ENCODE data around the gene FAM98C. TPM values are rescaled to one million over a fixed set of nuclear protein-coding genes. Genes with fewer than 3 reads are reported as not detected.

The FAM98C gene
- total RNA-seq, 1 donor from 2014 or later = 4.7 TPM

- no peaks in the 10 kb centered on the region for H3K9me3 ChIP-seq (ENCODE audit: control insufficient read depth in 3 of 3, low read length in 3 of 3)
- H3K27me3 ChIP-seq (ENCODE audit: control insufficient read depth in 3 of 3, insufficient read depth in 3 of 3, low read length in 3 of 3) = peaks cover 0 to 6% (median 4%) of the 10 kb centered on the region in 3 donors
- H3K27ac ChIP-seq (ENCODE audit: low read depth, low read length) = peak overlapping the region; percentile 95
- H3K4me3 ChIP-seq (ENCODE audit: low read length in 3 of 3) = peak overlapping the region; percentile 15 to 93 (median 91)
- peak overlapping the region; percentile 21 to 99 (median 98) for H3K9ac ChIP-seq (ENCODE audit: low read depth in 1 of 3, low read length in 3 of 3)
- peaks cover 20 to 30% (median 25%) of the 10 kb centered on the region in 3 donors for H3K4me1 ChIP-seq (ENCODE audit: control insufficient read depth in 3 of 3, insufficient read depth in 3 of 3, low read length in 3 of 3)
- peaks cover 33 to 48% (median 39%) of the 10 kb centered on the region in 3 donors for H3K36me3 ChIP-seq (ENCODE audit: control insufficient read depth in 3 of 3, insufficient read depth in 3 of 3, low read length in 3 of 3)
Observed at GRCh38 chr19:38376576-38376975, 26.3 kb upstream of the FAM98C start.

DNA sequence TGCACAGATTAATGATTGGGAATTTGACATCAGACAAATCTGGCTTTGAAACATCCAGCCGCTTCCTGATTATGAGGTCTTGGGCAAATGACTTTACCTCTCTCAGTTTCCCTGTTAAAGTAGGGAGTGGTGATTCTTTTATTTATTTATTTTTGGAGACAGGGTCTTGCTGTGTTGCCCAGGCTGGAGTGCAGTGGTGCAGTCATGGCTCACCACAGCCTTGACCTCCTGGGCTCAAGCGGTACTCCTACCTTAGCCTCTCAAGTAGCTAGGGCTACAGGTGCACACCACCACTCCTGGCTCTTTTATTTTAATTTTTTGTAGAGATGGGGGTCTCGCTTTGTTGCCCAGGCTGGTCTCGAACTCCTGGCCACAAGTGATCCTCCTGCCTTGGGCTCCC is 25.8 kb upstream of the FAM98C start:
- peak overlapping the region in 1 of 3 donors; percentile 91 for H3K4me3 ChIP-seq (ENCODE audit: low read length in 3 of 3)
- H3K4me1 ChIP-seq (ENCODE audit: control insufficient read depth in 3 of 3, insufficient read depth in 3 of 3, low read length in 3 of 3) = peaks cover 20 to 30% (median 25%) of the 10 kb centered on the region in 3 donors
- peak overlapping the region in 2 of 3 donors; percentile 38 to 99 for H3K9ac ChIP-seq (ENCODE audit: low read depth in 1 of 3, low read length in 3 of 3)
- H3K9me3 ChIP-seq (ENCODE audit: control insufficient read depth in 3 of 3, low read length in 3 of 3) = no peaks in the 10 kb centered on the region
- peaks cover 38 to 53% (median 44%) of the 10 kb centered on the region in 3 donors for H3K36me3 ChIP-seq (ENCODE audit: control insufficient read depth in 3 of 3, insufficient read depth in 3 of 3, low read length in 3 of 3)
- peaks cover 0 to 9% (median 6%) of the 10 kb centered on the region in 3 donors for H3K27me3 ChIP-seq (ENCODE audit: control insufficient read depth in 3 of 3, insufficient read depth in 3 of 3, low read length in 3 of 3)
- peak overlapping the region; percentile 95 for H3K27ac ChIP-seq (ENCODE audit: low read depth, low read length)

- Histone ChIP-seq H3K9me3 (ENCODE audit: control insufficient read depth in 3 of 3, low read length in 3 of 3) (no peaks in the 10 kb centered on the region), H3K27me3 (ENCODE audit: control insufficient read depth in 3 of 3, insufficient read depth in 3 of 3, low read length in 3 of 3) (peaks cover 0 to 12% (median 9%) of the 10 kb centered on the region in 3 donors), H3K4me1 (ENCODE audit: control insufficient read depth in 3 of 3, insufficient read depth in 3 of 3, low read length in 3 of 3) (peaks cover 20 to 29% (median 23%) of the 10 kb centered on the region in 3 donors), H3K36me3 (ENCODE audit: control insufficient read depth in 3 of 3, insufficient read depth in 3 of 3, low read length in 3 of 3) (peaks cover 54 to 69% (median 60%) of the 10 kb centered on the region in 3 donors), H3K27ac (ENCODE audit: low read depth, low read length) (no peak overlapping the region), H3K4me3 (ENCODE audit: low read length in 3 of 3) (no peak overlapping the region), H3K9ac (ENCODE audit: low read depth in 1 of 3, low read length in 3 of 3) (no peak overlapping the region)
Observed at GRCh38 chr19:38378866-38379265, 24.0 kb upstream of the FAM98C start.

DNA sequence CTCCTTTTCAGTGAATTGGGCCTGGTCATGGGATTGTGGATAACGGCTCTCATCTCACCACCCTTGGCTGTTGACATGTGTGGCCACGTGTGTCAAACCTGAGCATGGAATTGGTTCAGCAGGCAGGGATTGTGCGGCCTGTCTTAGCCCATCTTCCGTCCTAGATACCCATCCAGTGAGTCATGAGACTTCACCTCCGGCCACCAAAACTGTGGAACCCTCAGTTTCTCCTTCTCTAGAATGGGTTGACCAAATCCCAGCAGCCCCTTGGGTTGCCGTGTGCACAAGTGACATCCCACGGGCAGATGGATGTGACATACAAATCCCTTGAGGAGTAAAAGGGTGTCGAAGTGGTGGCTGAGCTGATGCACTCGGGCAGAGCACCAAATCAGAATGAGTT is 21.8 kb upstream of the FAM98C start:
- Histone ChIP-seq H3K9me3 (ENCODE audit: control insufficient read depth in 3 of 3, low read length in 3 of 3) (no peaks in the 10 kb centered on the region), H3K27ac (ENCODE audit: low read depth, low read length) (no peak overlapping the region), H3K4me3 (ENCODE audit: low read length in 3 of 3) (no peak overlapping the region), H3K36me3 (ENCODE audit: control insufficient read depth in 3 of 3, insufficient read depth in 3 of 3, low read length in 3 of 3) (peaks cover 63 to 79% (median 67%) of the 10 kb centered on the region in 3 donors), H3K27me3 (ENCODE audit: control insufficient read depth in 3 of 3, insufficient read depth in 3 of 3, low read length in 3 of 3) (peaks cover 0 to 15% (median 12%) of the 10 kb centered on the region in 3 donors), H3K4me1 (ENCODE audit: control insufficient read depth in 3 of 3, insufficient read depth in 3 of 3, low read length in 3 of 3) (peaks cover 10 to 12% (median 11%) of the 10 kb centered on the region in 3 donors), H3K9ac (ENCODE audit: low read depth in 1 of 3, low read length in 3 of 3) (no peak overlapping the region)

GRCh38 chr19:38383184-38383583 is 19.7 kb upstream of the FAM98C start:
- H3K4me1 ChIP-seq (ENCODE audit: control insufficient read depth in 3 of 3, insufficient read depth in 3 of 3, low read length in 3 of 3) = peaks cover 8 to 15% (median 15%) of the 10 kb centered on the region in 3 donors
- no peak overlapping the region for H3K4me3 ChIP-seq (ENCODE audit: low read length in 3 of 3)
- no peak overlapping the region for H3K9ac ChIP-seq (ENCODE audit: low read depth in 1 of 3, low read length in 3 of 3)
- H3K36me3 ChIP-seq (ENCODE audit: control insufficient read depth in 3 of 3, insufficient read depth in 3 of 3, low read length in 3 of 3) = peaks cover 55 to 61% (median 57%) of the 10 kb centered on the region in 3 donors
- H3K27me3 ChIP-seq (ENCODE audit: control insufficient read depth in 3 of 3, insufficient read depth in 3 of 3, low read length in 3 of 3) = peaks cover 0 to 15% (median 12%) of the 10 kb centered on the region in 3 donors
- no peak overlapping the region for H3K27ac ChIP-seq (ENCODE audit: low read depth, low read length)
- H3K9me3 ChIP-seq (ENCODE audit: control insufficient read depth in 3 of 3, low read length in 3 of 3) = no peaks in the 10 kb centered on the region

- no peak overlapping the region for H3K27ac ChIP-seq (ENCODE audit: low read depth, low read length)
- H3K4me1 ChIP-seq (ENCODE audit: control insufficient read depth in 3 of 3, insufficient read depth in 3 of 3, low read length in 3 of 3) = peaks cover 8 to 17% (median 17%) of the 10 kb centered on the region in 3 donors
- no peaks in the 10 kb centered on the region for H3K9me3 ChIP-seq (ENCODE audit: control insufficient read depth in 3 of 3, low read length in 3 of 3)
- peaks cover 55 to 60% (median 57%) of the 10 kb centered on the region in 3 donors for H3K36me3 ChIP-seq (ENCODE audit: control insufficient read depth in 3 of 3, insufficient read depth in 3 of 3, low read length in 3 of 3)
- no peak overlapping the region for H3K4me3 ChIP-seq (ENCODE audit: low read length in 3 of 3)
- H3K27me3 ChIP-seq (ENCODE audit: control insufficient read depth in 3 of 3, insufficient read depth in 3 of 3, low read length in 3 of 3) = peaks cover 0 to 15% (median 12%) of the 10 kb centered on the region in 3 donors
- no peak overlapping the region for H3K9ac ChIP-seq (ENCODE audit: low read depth in 1 of 3, low read length in 3 of 3)
Observed at GRCh38 chr19:38383743-38384142, 19.1 kb upstream of the FAM98C start.

- H3K27ac ChIP-seq (ENCODE audit: low read depth, low read length) = no peak overlapping the region
- H3K27me3 ChIP-seq (ENCODE audit: control insufficient read depth in 3 of 3, insufficient read depth in 3 of 3, low read length in 3 of 3) = peaks cover 0 to 15% (median 12%) of the 10 kb centered on the region in 3 donors
- H3K4me1 ChIP-seq (ENCODE audit: control insufficient read depth in 3 of 3, insufficient read depth in 3 of 3, low read length in 3 of 3) = peaks cover 12 to 21% (median 20%) of the 10 kb centered on the region in 3 donors
- H3K36me3 ChIP-seq (ENCODE audit: control insufficient read depth in 3 of 3, insufficient read depth in 3 of 3, low read length in 3 of 3) = peaks cover 48 to 53% (median 50%) of the 10 kb centered on the region in 3 donors
- no peak overlapping the region for H3K9ac ChIP-seq (ENCODE audit: low read depth in 1 of 3, low read length in 3 of 3)
- no peaks in the 10 kb centered on the region for H3K9me3 ChIP-seq (ENCODE audit: control insufficient read depth in 3 of 3, low read length in 3 of 3)
- no peak overlapping the region for H3K4me3 ChIP-seq (ENCODE audit: low read length in 3 of 3)
Observed at GRCh38 chr19:38384209-38385027, 18.5 kb upstream of the FAM98C start.

DNA sequence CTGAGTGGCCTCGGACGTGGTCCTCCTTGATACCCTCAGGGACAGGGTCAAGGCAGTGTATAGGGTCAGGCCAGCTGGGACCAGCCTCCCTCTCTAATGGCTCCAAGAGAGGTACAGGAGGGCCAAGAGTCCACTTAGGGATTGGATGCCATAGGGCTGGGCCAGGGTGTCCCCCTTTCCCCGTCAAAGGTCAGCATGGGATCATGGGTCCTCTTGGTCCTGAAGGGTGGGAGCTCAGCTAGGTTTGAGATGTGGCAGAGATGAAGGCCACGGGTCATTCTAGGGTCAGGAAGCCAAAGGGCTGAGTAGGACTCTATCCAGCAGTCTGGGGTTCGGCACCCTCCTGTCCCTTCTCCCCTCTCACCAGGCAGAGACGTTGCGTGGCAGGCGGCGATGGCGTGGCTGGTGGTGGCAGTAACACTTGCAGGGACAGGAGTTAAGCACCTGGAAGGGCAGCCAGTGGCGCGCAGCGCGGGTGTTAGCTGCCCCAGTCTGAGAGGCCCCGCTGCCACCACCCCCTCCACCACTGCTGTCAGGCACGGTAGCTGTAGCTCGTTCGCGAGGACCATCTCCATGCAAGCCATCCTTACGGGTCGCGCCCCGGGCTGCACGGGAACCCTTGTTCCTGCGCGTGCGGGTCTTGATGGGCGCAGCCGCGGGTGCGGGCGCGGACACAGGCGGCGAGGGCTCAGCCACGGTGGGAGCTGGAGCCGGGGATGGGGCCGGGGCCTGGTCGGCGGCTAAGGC is 17.7 kb upstream of the FAM98C start:
- H3K9ac ChIP-seq (ENCODE audit: low read depth in 1 of 3, low read length in 3 of 3) = no peak overlapping the region

GRCh38 chr19:38385804-38386257 is 17.1 kb upstream of the FAM98C start:
- H3K9me3 ChIP-seq (ENCODE audit: control insufficient read depth in 3 of 3, low read length in 3 of 3) = no peaks in the 10 kb centered on the region
- H3K27ac ChIP-seq (ENCODE audit: low read depth, low read length) = no peak overlapping the region
- H3K4me1 ChIP-seq (ENCODE audit: control insufficient read depth in 3 of 3, insufficient read depth in 3 of 3, low read length in 3 of 3) = peaks cover 12 to 21% (median 20%) of the 10 kb centered on the region in 3 donors
- H3K9ac ChIP-seq (ENCODE audit: low read depth in 1 of 3, low read length in 3 of 3) = no peak overlapping the region
- no peak overlapping the region for H3K4me3 ChIP-seq (ENCODE audit: low read length in 3 of 3)
- H3K36me3 ChIP-seq (ENCODE audit: control insufficient read depth in 3 of 3, insufficient read depth in 3 of 3, low read length in 3 of 3) = peaks cover 37 to 40% (median 39%) of the 10 kb centered on the region in 3 donors
- peaks cover 0 to 15% (median 11%) of the 10 kb centered on the region in 3 donors for H3K27me3 ChIP-seq (ENCODE audit: control insufficient read depth in 3 of 3, insufficient read depth in 3 of 3, low read length in 3 of 3)

More for the DNA sequence above, 17.7 kb upstream of the FAM98C start:
- Histone ChIP-seq H3K36me3 (ENCODE audit: control insufficient read depth in 3 of 3, insufficient read depth in 3 of 3, low read length in 3 of 3) (peaks cover 43 to 45% (median 44%) of the 10 kb centered on the region in 3 donors), H3K4me1 (ENCODE audit: control insufficient read depth in 3 of 3, insufficient read depth in 3 of 3, low read length in 3 of 3) (peaks cover 12 to 21% (median 20%) of the 10 kb centered on the region in 3 donors), H3K27me3 (ENCODE audit: control insufficient read depth in 3 of 3, insufficient read depth in 3 of 3, low read length in 3 of 3) (peaks cover 0 to 15% (median 12%) of the 10 kb centered on the region in 3 donors), H3K27ac (ENCODE audit: low read depth, low read length) (no peak overlapping the region), H3K4me3 (ENCODE audit: low read length in 3 of 3) (no peak overlapping the region), H3K9me3 (ENCODE audit: control insufficient read depth in 3 of 3, low read length in 3 of 3) (no peaks in the 10 kb centered on the region)

Measured in skeletal muscle tissue (tissue), 4 donors.